SU-DHL-6 (cell line): ENCODE data around the gene AKAP6.

Source experiments
- CTCF ChIP-seq: fragments of 200-600 bp; sonication (generic); IDR thresholded peaks from one replicate; pipeline ENCODE4 v1.5.1; 2017; ENCODE audit warnings: antibody characterized with exemption, mild to moderate bottlenecking, low read length, moderate library complexity; ENCODE audit not compliant: insufficient read depth, poor library complexity, severe bottlenecking
- EZH2phosphoT487 ChIP-seq: fragments of 200-600 bp; sonication (generic), shearing (Covaris generic); conservative IDR thresholded peaks from 2 replicates; pipeline ENCODE4 v1.6.1; 2018; ENCODE audit warnings: mild to moderate bottlenecking, antibody characterized with exemption, low read length, moderate library complexity, mixed read lengths

- TF ChIP-seq CTCF (no peak), EZH2phosphoT487 (no peak)
Measured at GRCh38 chr14:32601069-32601468, 272.0 kb downstream of the AKAP6 start.
